HG02870 (cell line): ENCODE data around the gene FAM81A.
"Not testable (repeated sequence)": the region's sequence is repeated elsewhere in the genome, so short reads cannot be mapped to it uniquely, and the experiment has no call there.

Experiments used
- ATAC-seq: cut with Tn5 transposase; IDR thresholded peaks from one replicate; pipeline ENCODE4 v1.9.1; 2021; ENCODE audit warnings: mild to moderate bottlenecking, moderate library complexity; ENCODE audit not compliant: unreplicated experiment

Gene FAM81A

GRCh38 chr15:59437817-59438624, at the start of gene FAM81A:
Gene FAM81A (plus strand): TSS chr15:59438186. CDS start chr15:59458627, 20,441 bp downstream.
- peak; percentile 55 for ATAC-seq

GRCh38 chr15:59388670-59389069, 49.3 kb upstream of the FAM81A start:
- no peak for ATAC-seq

GRCh38 chr15:59392299-59392698, 45.7 kb upstream of the FAM81A start:
- no peak for ATAC-seq

GRCh38 chr15:59394166-59394661, 43.8 kb upstream of the FAM81A start:
- no peak for ATAC-seq

GRCh38 chr15:59396211-59396610, 41.8 kb upstream of the FAM81A start:
- no peak for ATAC-seq

GRCh38 chr15:59396679-59397078, 41.3 kb upstream of the FAM81A start:
- no peak for ATAC-seq

GRCh38 chr15:59398220-59398619, 39.8 kb upstream of the FAM81A start:
- ATAC-seq, result no peak

GRCh38 chr15:59399465-59400102, 38.4 kb upstream of the FAM81A start:
- ATAC-seq, result peak; percentile 89

- no peak for ATAC-seq
These were observed 37.7 kb upstream of the FAM81A start for GRCh38 chr15:59400103-59400813.

GRCh38 chr15:59401051-59401823, 36.7 kb upstream of the FAM81A start:
- not testable (repeated sequence) for ATAC-seq

GRCh38 chr15:59401824-59402569, 36.0 kb upstream of the FAM81A start:
- ATAC-seq, result no peak

GRCh38 chr15:59405079-59405478, 32.9 kb upstream of the FAM81A start:
- no peak for ATAC-seq

GRCh38 chr15:59406446-59406845, 31.5 kb upstream of the FAM81A start:
- ATAC-seq, result no peak

- no peak for ATAC-seq
These were observed 30.0 kb upstream of the FAM81A start for GRCh38 chr15:59407946-59408345.

- no peak for ATAC-seq
These were observed 27.5 kb upstream of the FAM81A start for GRCh38 chr15:59410391-59410896.

GRCh38 chr15:59413577-59413976, 24.4 kb upstream of the FAM81A start:
- no peak for ATAC-seq

- ATAC-seq, result no peak
These were observed 21.2 kb upstream of the FAM81A start for GRCh38 chr15:59416816-59417215.

GRCh38 chr15:59419170-59419569, 18.8 kb upstream of the FAM81A start:
- no peak for ATAC-seq

- ATAC-seq, result no peak
These were observed 17.9 kb upstream of the FAM81A start for GRCh38 chr15:59420108-59420507.
